VCaP (cell line): ENCODE measurements around the gene MFSD6.

Experiments
- H3K27ac ChIP-seq: fragments of 450-650 bp; 2 replicates; pipeline ENCODE4 v1.5.1; 2017
- TF ChIP-seq, protein P1 (sequence below): fragments of 450-650 bp; conservative IDR thresholded peaks from 2 replicates; pipeline ENCODE4 v1.5.1; 2017; ENCODE audit warnings: mild to moderate bottlenecking, moderate library complexity

MFSD6 gene

DNA sequence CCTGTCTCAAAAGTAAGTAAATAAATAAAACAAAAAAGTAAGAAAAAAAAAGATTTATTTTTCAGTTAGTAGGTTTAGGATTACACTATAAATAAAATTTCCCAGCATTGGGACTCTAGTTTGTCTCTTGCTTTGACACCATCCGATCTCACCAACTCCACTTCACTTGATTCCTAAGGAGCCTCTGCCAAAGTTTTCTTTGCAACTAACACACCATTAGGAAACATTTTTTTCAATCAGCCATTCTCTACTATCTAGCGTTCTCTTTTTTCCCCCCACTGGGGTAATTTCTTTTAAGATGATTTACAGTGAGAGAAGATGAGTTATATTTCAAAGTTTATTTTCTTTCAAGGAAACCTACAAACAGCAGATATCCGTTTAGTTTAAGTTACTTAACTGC lies 136.9 kb downstream of the MFSD6 start:
- TF ChIP-seq, protein P1, sequence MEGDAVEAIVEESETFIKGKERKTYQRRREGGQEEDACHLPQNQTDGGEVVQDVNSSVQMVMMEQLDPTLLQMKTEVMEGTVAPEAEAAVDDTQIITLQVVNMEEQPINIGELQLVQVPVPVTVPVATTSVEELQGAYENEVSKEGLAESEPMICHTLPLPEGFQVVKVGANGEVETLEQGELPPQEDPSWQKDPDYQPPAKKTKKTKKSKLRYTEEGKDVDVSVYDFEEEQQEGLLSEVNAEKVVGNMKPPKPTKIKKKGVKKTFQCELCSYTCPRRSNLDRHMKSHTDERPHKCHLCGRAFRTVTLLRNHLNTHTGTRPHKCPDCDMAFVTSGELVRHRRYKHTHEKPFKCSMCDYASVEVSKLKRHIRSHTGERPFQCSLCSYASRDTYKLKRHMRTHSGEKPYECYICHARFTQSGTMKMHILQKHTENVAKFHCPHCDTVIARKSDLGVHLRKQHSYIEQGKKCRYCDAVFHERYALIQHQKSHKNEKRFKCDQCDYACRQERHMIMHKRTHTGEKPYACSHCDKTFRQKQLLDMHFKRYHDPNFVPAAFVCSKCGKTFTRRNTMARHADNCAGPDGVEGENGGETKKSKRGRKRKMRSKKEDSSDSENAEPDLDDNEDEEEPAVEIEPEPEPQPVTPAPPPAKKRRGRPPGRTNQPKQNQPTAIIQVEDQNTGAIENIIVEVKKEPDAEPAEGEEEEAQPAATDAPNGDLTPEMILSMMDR, result no peak
- H3K27ac ChIP-seq, result no peak overlapping the region

DNA sequence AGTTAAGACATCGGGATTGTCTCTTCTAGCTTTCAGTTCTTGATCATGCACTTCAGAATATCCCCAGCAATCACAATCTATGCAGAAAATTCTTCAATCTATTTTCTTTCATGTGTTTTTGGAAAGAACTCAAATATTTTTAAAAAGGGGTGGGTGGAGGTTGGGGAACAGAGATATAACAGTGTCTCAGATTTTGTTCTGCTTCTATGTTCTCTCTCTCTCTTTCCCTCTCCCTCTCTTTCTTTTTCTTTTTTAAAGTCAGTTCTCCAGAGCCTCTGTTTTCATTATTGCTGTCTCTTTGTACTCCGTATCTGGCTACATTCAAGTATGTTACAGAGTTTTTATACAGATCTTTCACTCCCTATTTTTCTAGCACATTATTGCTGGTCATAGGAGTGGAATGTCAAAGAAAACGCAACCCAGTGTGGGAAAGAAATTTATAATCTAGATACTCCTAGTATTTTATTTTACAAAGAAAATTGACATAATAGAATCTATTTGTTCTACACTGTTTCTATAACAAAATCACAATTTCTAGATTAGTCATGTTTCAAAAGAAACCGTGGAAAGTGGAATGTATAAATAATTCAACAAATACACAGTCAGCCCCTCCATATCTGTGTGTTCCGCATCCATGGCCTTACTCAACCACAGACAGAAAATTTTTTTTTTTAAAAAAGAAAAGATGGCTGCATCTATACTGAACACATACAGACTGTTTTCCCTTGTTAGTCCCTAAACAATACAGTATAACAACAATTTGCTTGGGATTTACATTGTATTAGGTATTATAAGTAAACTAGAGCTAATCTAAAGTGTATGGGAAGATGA lies 137.6 kb downstream of the MFSD6 start:
- no peak overlapping the region for H3K27ac ChIP-seq
- TF ChIP-seq, protein P1, result no peak

DNA sequence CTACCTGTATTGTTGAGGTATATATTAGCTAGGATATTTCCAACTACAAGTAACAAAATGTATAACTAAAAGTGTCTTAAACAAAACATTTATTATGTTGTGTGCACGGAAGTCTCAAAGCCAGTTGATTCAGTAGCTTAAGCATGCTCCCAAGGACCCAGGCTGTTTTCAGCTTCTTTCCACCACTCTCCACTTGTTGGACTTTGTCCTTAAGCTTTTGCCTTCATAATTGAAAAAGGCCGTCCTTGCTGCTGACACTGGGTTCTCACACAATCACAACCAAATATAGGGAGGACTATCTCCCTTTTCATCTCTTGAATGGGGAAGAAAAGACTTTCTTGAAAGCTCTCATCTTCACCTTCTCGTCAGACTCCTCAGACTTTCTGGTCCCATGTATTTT lies 138.6 kb downstream of the MFSD6 start:
- TF ChIP-seq, protein P1, result no peak
- H3K27ac ChIP-seq, result no peak overlapping the region

DNA sequence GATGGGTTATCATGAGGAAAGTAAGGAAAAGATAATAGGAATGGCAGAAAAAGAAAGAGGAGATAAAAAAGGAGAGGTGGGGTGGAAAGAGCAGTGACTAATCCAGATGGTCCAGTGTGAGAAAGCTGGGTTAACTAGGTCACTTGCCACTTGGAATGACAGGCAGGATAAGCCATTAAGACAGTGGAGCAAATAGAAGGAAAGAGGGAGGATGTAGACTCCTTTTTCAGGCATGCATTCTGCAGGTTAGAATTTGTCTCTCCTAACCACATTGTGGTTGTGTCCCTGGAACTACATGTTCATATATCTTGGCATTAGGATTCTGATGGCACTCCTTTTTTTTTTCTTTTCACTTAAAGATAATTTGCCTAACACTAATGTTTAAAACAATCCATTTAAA lies 139.7 kb downstream of the MFSD6 start:
- TF ChIP-seq, protein P1, result no peak
- H3K27ac ChIP-seq, result no peak overlapping the region

DNA sequence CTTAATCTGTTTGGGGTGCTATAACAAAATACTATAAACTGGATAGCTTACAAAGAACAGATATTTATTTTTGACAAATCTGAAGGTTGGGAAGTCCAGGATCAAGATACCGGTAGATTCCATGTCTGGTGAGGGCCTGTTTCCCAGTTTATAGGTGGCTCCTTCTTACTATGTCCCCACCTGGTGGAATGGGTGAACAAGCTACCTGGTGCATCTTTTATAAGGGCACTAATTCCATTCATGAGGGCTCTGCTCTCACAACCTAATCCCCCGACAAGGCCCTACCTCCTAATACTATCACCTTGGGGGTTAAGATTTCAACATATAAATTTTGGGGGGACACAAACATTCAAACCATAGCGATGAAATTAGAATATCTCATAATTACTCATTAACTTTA lies 142.0 kb downstream of the MFSD6 start:
- no peak overlapping the region for H3K27ac ChIP-seq
- TF ChIP-seq, protein P1, result 0 out of 2 replicates have a peak, but pooled peaks have one; percentile 7
